ENCODE measurements around the gene NADK. TPM values are rescaled to one million over a fixed set of nuclear protein-coding genes. Genes with fewer than 3 reads are reported as not detected.

NADK gene, protein sequence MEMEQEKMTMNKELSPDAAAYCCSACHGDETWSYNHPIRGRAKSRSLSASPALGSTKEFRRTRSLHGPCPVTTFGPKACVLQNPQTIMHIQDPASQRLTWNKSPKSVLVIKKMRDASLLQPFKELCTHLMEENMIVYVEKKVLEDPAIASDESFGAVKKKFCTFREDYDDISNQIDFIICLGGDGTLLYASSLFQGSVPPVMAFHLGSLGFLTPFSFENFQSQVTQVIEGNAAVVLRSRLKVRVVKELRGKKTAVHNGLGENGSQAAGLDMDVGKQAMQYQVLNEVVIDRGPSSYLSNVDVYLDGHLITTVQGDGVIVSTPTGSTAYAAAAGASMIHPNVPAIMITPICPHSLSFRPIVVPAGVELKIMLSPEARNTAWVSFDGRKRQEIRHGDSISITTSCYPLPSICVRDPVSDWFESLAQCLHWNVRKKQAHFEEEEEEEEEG
- total RNA-seq (179 and 184 TPM in 2 replicates), polyA plus RNA-seq (149 and 194 TPM in 2 replicates), polyA minus RNA-seq (66.3 and 111 TPM in 2 replicates)
- 65.2 TPM for total RNA-seq (2013)

DNA sequence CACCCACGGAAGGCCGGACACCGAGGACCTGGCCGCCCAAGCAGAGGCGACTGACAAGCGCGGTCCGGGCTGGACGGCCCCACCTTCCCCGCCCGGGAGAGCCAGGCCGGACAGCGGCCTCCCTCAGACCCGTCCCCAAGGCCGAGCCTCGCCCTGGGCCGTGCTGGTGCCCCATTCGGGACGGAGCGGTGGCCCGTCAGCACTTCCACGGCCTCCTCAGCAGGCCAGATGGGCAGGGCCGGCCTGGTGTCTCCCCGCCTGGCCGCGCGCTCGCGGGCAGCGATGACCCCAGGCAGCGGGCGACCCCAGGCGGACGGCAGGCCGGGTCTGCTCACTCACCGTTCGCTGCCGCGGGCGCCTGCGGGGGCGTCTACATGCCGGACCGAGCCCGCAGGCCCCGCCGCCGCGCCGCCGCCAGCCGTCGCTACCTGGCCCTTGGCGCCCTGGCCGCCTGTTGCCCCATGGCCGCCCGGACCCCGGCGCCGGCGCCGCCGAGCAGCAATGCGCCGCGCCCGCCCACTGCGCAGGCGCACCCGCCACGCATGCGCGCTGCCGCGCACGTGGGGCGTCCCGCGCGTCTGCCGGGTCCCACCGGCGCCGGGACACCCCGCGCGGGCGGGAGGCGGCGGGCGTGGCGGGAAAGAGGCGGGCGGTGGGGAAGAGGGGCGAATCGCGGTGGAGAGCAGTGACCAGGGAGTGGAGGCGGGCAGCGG is at the start of gene NADK:
Gene NADK, minus strand, starts transcription at position 521 of the 713 bp plus-strand sequence. CDS start 13,064 bp downstream, outside the sequence.
- peaks cover 0 to 6% (median 0%) of the 10 kb centered on the region in 3 donors for H3K9me3 ChIP-seq (ENCODE audit: control extremely low read depth in 1 of 3, control insufficient read depth in 2 of 3, insufficient read depth in 1 of 3, low read length in 2 of 3)
- peaks cover 71 to 81% of the 10 kb centered on the region in 2 donors for H3K4me1 ChIP-seq (ENCODE audit: control insufficient read depth in 2 of 2, insufficient read depth in 2 of 2, low read length in 2 of 2)
- H4K20me1 ChIP-seq (ENCODE audit: control insufficient read depth, insufficient read depth, low read length, poor library complexity, severe bottlenecking) = peaks cover 21% of the 10 kb centered on the region
- H3K36me3 ChIP-seq (replicated peaks in 1 of 2; ENCODE audit: control extremely low read depth in 1 of 2, control insufficient read depth in 1 of 2, extremely low read depth in 1 of 2, insufficient read depth in 2 of 2, low read length in 1 of 2) = peaks cover 0 to 4% of the 10 kb centered on the region in 2 experiments
- H2AFZ ChIP-seq (ENCODE audit: insufficient read depth, low read depth, low read length, poor library complexity, severe bottlenecking) = peak within 1 kb of the TSS; percentile 53
- CTCF ChIA-PET = interaction anchor here (0.6 to 2.8 kb wide), 7 partner anchors 10 to 129 kb away, joined by 3 to 66 read pairs (median 7); no protein-coding TSS in a partner anchor
- peaks cover 66% of the 10 kb centered on the region for H3K79me2 ChIP-seq (ENCODE audit: control insufficient read depth, insufficient read depth, low read length)
- H3K4me2 ChIP-seq (replicated peaks; ENCODE audit: low read depth, low read length, poor library complexity, severe bottlenecking) = peak within 1 kb of the TSS; percentile 94
- peak within 1 kb of the TSS; percentile 61 to 78 (median 70) for H3K4me3 ChIP-seq (ENCODE audit: control extremely low read depth in 1 of 5, extremely low read depth in 1 of 5, insufficient read depth in 1 of 5, low read depth in 2 of 5, low read length in 4 of 5)
- no peaks in the 10 kb centered on the region for H3K9me3 Mint-ChIP-seq (ENCODE audit: insufficient read depth)
- H3K27me3 Mint-ChIP-seq = no peaks in the 10 kb centered on the region
- H3K4me1 Mint-ChIP-seq = peaks cover 67% of the 10 kb centered on the region
- peak within 1 kb of the TSS; percentile 99 for H3K27ac Mint-ChIP-seq
- H3K27ac ChIP-seq (ENCODE audit: low read length in 2 of 2) = peak within 1 kb of the TSS; percentile 93 to 94
- WGBS (ENCODE audit: insufficient coverage) = under 1% methylated on average over 98 of the region's 99 CpGs
- DNase-seq = peak; percentile 88
- ATAC-seq (ENCODE audit: low read depth) = peak; percentile 26
- peak within 1 kb of the TSS; percentile 72 for H3K9ac ChIP-seq (ENCODE audit: low read length)
- no peaks in the 10 kb centered on the region for H3K27me3 ChIP-seq (replicated peaks in 1 of 4; ENCODE audit: control extremely low read depth in 1 of 4, control insufficient read depth in 3 of 4, insufficient read depth in 4 of 4, low read length in 3 of 4)
- intact Hi-C loops (cut with micrococcal nuclease) = loop anchor here (1.0 to 2.0 kb wide), 4 partner anchors 57 to 141 kb away; partner anchors contain the start of gene TMEM52
- H3K4me3 Mint-ChIP-seq = peak within 1 kb of the TSS; percentile 92
- POLR2A ChIA-PET = interaction anchor here (1.1 to 2.8 kb wide), 4 partner anchors 21 to 131 kb away, joined by 5 to 24 read pairs (median 17); no protein-coding TSS in a partner anchor
- TF ChIP-seq EZH2 (IDR thresholded peaks at IDR 0.05; ENCODE audit: borderline replicate concordance, insufficient read depth, low read depth, low read length, poor library complexity, severe bottlenecking) = no peak
- TF ChIP-seq, protein P1, sequence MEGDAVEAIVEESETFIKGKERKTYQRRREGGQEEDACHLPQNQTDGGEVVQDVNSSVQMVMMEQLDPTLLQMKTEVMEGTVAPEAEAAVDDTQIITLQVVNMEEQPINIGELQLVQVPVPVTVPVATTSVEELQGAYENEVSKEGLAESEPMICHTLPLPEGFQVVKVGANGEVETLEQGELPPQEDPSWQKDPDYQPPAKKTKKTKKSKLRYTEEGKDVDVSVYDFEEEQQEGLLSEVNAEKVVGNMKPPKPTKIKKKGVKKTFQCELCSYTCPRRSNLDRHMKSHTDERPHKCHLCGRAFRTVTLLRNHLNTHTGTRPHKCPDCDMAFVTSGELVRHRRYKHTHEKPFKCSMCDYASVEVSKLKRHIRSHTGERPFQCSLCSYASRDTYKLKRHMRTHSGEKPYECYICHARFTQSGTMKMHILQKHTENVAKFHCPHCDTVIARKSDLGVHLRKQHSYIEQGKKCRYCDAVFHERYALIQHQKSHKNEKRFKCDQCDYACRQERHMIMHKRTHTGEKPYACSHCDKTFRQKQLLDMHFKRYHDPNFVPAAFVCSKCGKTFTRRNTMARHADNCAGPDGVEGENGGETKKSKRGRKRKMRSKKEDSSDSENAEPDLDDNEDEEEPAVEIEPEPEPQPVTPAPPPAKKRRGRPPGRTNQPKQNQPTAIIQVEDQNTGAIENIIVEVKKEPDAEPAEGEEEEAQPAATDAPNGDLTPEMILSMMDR (IDR thresholded peaks at IDR 0.05) = no peak
